HCT116 (cell line): Measurements from ENCODE around the gene SDF4. TPM values are rescaled to one million over a fixed set of nuclear protein-coding genes. Genes with fewer than 3 reads are reported as not detected.

Experiments
- ATAC-seq: fragments of 200-7000 bp; cut with Tn5 transposase; 2 replicates; pipeline ENCODE4 v1.9.1; 2020; ENCODE audit warnings: mild to moderate bottlenecking, moderate library complexity
- BruUV-seq: library from RNA; stranded (reverse); fragments of 400-500 nt; replicated peaks from 2 replicates; lab custom pipeline; 2021; lab: Mats Ljungman, UMichigan
- CTCF ChIA-PET: fragments of 300-600 bp; sonication (Branson Sonifier 250); formaldehyde crosslinking; loops from one replicate; lab custom pipeline; 2021; ENCODE audit warnings: antibody characterized with exemption; lab: Charles Lee
- POLR2A ChIA-PET: fragments of 300-600, 350-600 bp; sonication (Branson Sonifier 250); formaldehyde crosslinking; loops from one replicate; lab custom pipeline; 2021; ENCODE audit warnings: antibody characterized with exemption; lab: Charles Lee
- RAD21 ChIA-PET, 2 experiments: fragments of 300-600 bp; sonication (Branson Sonifier 250); formaldehyde crosslinking; loops; one replicate each; lab custom pipeline; 2023; ENCODE audit warnings: low total read pairs in 2 of 2; ENCODE audit not compliant: uncharacterized antibody in 2 of 2, unreplicated experiment in 2 of 2, low non-redundant PET in 1 of 2; lab: Charles Lee
- DNase-seq: peaks from one replicate; pipeline ENCODE4 v3.0.0-alpha.2; 2010; ENCODE audit warnings: low read depth, low spot score
- H2AFZ ChIP-seq: fragments of 200-600 bp; shearing (Covaris generic), sonication (generic); 2 replicates; pipeline ENCODE4 v1.6.1; 2017; ENCODE audit warnings: low read depth, mixed run types, mixed read lengths, antibody characterized with exemption, low read length; ENCODE audit not compliant: poor library complexity, severe bottlenecking
- H3K27ac ChIP-seq: 2 replicates; pipeline ENCODE4 v1.5.1; 2012; ENCODE audit warnings: low read depth, low read length
- H3K27me3 ChIP-seq: fragments of 200-600 bp; sonication (generic); 2 replicates; pipeline ENCODE4 v1.6.1; 2016; ENCODE audit warnings: mixed run types, low read length, mixed read lengths; ENCODE audit not compliant: insufficient read depth
- H3K36me3 ChIP-seq, 2 experiments: fragments of 200-500 bp in 1 of 2; fragments of 200-600 bp in 1 of 2; sonication (Bioruptor generic) in 1 of 2; sonication (generic) in 1 of 2; 2 replicates each; pipeline versions ENCODE4 v1.5.1 to v1.6.1; 2014 to 2016; ENCODE audit warnings: low read length in 2 of 2, inconsistent platforms in 1 of 2, mixed read lengths in 1 of 2, mixed run types in 1 of 2; ENCODE audit not compliant: insufficient read depth in 2 of 2, control insufficient read depth in 1 of 2
- H3K4me1 ChIP-seq, 2 experiments: fragments of 200-600 bp in 1 of 2; sonication (generic) in 1 of 2; 2 replicates each; pipeline versions ENCODE4 v1.5.1 to v1.6.1; 2012 to 2017; ENCODE audit warnings: low read length in 2 of 2, inconsistent platforms in 1 of 2, mild to moderate bottlenecking in 1 of 2, mixed read lengths in 1 of 2, mixed run types in 1 of 2, moderate library complexity in 1 of 2; ENCODE audit not compliant: insufficient read depth in 2 of 2, control insufficient read depth in 1 of 2
- H3K4me2 ChIP-seq: fragments of 200-600 bp; sonication (generic); 2 replicates; pipeline ENCODE4 v1.6.1; 2017; ENCODE audit warnings: mixed run types, low read length, mixed read lengths
- H3K4me3 ChIP-seq, 2 experiments: fragments of 200-600 bp in 1 of 2; sonication (generic) in 1 of 2; replicated peaks in 1 of 2; 2 replicates each; pipeline ENCODE4 v1.5.1; 2011 to 2016; ENCODE audit warnings: low read length in 2 of 2, control low read depth in 1 of 2, low read depth in 1 of 2, mild to moderate bottlenecking in 1 of 2, mixed read lengths in 1 of 2, mixed run types in 1 of 2
- H3K79me2 ChIP-seq: fragments of 200-600 bp; sonication (generic); 2 replicates; pipeline ENCODE4 v1.6.1; 2017; ENCODE audit warnings: mild to moderate bottlenecking, mixed run types, low read length, moderate library complexity, mixed read lengths; ENCODE audit not compliant: insufficient read depth
- H3K9ac ChIP-seq: fragments of 200-600 bp; sonication (generic); 2 replicates; pipeline ENCODE4 v1.6.1; 2016; ENCODE audit warnings: low read length, mixed read lengths
- H3K9me2 ChIP-seq: fragments of 200-600 bp; sonication (generic), shearing (Covaris generic); 2 replicates; pipeline ENCODE4 v1.6.1; 2017; ENCODE audit warnings: mixed run types, mild to moderate bottlenecking, moderate library complexity; ENCODE audit not compliant: insufficient read depth
- H3K9me3 ChIP-seq, 2 experiments: fragments of 200-500 bp in 1 of 2; fragments of 200-600 bp in 1 of 2; sonication (Bioruptor generic) in 1 of 2; sonication (generic) in 1 of 2; 2 replicates each; pipeline ENCODE4 v1.6.1; 2014 to 2017; ENCODE audit warnings: low read length in 2 of 2, mixed read lengths in 2 of 2, inconsistent platforms in 1 of 2, low read depth in 1 of 2, mild to moderate bottlenecking in 1 of 2, mixed run types in 1 of 2, moderate library complexity in 1 of 2; ENCODE audit not compliant: control insufficient read depth in 1 of 2, insufficient read depth in 1 of 2
- H4K20me1 ChIP-seq: fragments of 200-600 bp; sonication (generic), shearing (Covaris generic); 2 replicates; pipeline ENCODE4 v1.6.1; 2017; ENCODE audit warnings: mixed run types, mild to moderate bottlenecking, moderate library complexity; ENCODE audit not compliant: insufficient read depth
- CBX3 ChIP-seq: IDR thresholded peaks from 2 replicates; pipeline ENCODE4 v1.6.1; 2012; ENCODE audit warnings: low read depth
- CTCF ChIP-seq, 3 experiments: fragments of 200-600 bp in 1 of 3; sonication (generic) in 1 of 3; IDR thresholded peaks in 2 of 3; conservative IDR thresholded peaks in 1 of 3; 2 replicates each; pipeline ENCODE4 v1.5.1; 2012 to 2017; ENCODE audit warnings: low read depth in 2 of 3, low read length in 2 of 3, antibody characterized with exemption in 1 of 3, borderline replicate concordance in 1 of 3, control low read depth in 1 of 3, mild to moderate bottlenecking in 1 of 3, mixed read lengths in 1 of 3, mixed run types in 1 of 3, moderate library complexity in 1 of 3; ENCODE audit not compliant: insufficient read depth in 1 of 3
- EGR1 ChIP-seq: IDR thresholded peaks from 2 replicates; pipeline ENCODE4 v1.6.1; 2012; ENCODE audit warnings: low read depth
- ELF1 ChIP-seq: IDR thresholded peaks from 2 replicates; pipeline ENCODE4 v1.6.1; 2012; ENCODE audit warnings: low read depth, borderline replicate concordance
- EZH2 ChIP-seq: fragments of 200-600 bp; sonication (generic); IDR thresholded peaks from 2 replicates; pipeline ENCODE4 v1.6.1; 2017; ENCODE audit warnings: antibody characterized with exemption, mixed run types
- EZH2phosphoT487 ChIP-seq: fragments of 200-600 bp; IDR thresholded peaks from 2 replicates; pipeline ENCODE4 v1.6.1; 2018; ENCODE audit warnings: antibody characterized with exemption, borderline replicate concordance
- POLR2A ChIP-seq: IDR thresholded peaks from 2 replicates; pipeline ENCODE4 v1.7.0; 2011; ENCODE audit warnings: borderline replicate concordance; ENCODE audit not compliant: insufficient read depth, insufficient read length; ENCODE audit errors: extremely low read depth
- POLR2AphosphoS5 ChIP-seq: IDR thresholded peaks from 2 replicates; pipeline ENCODE4 v1.6.1; 2011; ENCODE audit warnings: mild to moderate bottlenecking, low read depth, low read length, moderate library complexity
- RAD21 ChIP-seq: IDR thresholded peaks from 2 replicates; pipeline ENCODE4 v1.6.1; 2012; ENCODE audit warnings: low read depth, mild to moderate bottlenecking
- REST ChIP-seq: IDR thresholded peaks from 2 replicates; pipeline ENCODE4 v1.6.1; 2012; ENCODE audit warnings: low read depth
- SIN3A ChIP-seq: IDR thresholded peaks from 2 replicates; pipeline ENCODE4 v1.6.1; 2012; ENCODE audit warnings: low read depth
- SP1 ChIP-seq: IDR thresholded peaks from 2 replicates; pipeline ENCODE4 v1.6.1; 2012; ENCODE audit warnings: low read depth
- TCF7L2 ChIP-seq: IDR thresholded peaks from 2 replicates; pipeline ENCODE4 v1.7.0; 2011; ENCODE audit warnings: borderline replicate concordance, inconsistent platforms; ENCODE audit not compliant: insufficient read depth, insufficient read length; ENCODE audit errors: extremely low read depth
- YY1 ChIP-seq: IDR thresholded peaks from 2 replicates; pipeline ENCODE4 v1.6.1; 2011; ENCODE audit warnings: low read length, low read depth, moderate library complexity, mild to moderate bottlenecking; ENCODE audit not compliant: insufficient replicate concordance; ENCODE audit errors: extremely low read depth
- ZFX ChIP-seq: fragments of 450-650 bp; IDR thresholded peaks from 2 replicates; pipeline ENCODE4 v1.6.1; 2017
- ZNF274 ChIP-seq: fragments of 200-500 bp; sonication (Bioruptor generic); IDR thresholded peaks from 2 replicates; pipeline ENCODE4 v1.6.1; 2014; ENCODE audit warnings: mild to moderate bottlenecking, low read depth, low read length, inconsistent platforms
- intact Hi-C: fragments of 100-400 bp; cut with micrococcal nuclease; formaldehyde crosslinking; loops from 2 replicates; pipeline ENCODE4 v1.10.0; 2022
- total RNA-seq: library from RNA; stranded (reverse); gene quantifications from one replicate; pipeline ENCODE4 v1.2.1, GENCODE V29; 2021; ENCODE audit not compliant: unreplicated experiment

Gene SDF4
- total RNA-seq, 1 experiment from 2014 or later, result 133 TPM

GRCh38 chr1:1197188-1197500 lies 34.7 kb downstream of the SDF4 start:
- no TSS peak for BruUV-seq
- CTCF ChIA-PET, result no interaction called here

More at GRCh38 chr1:1197188-1197500, 34.7 kb downstream of the SDF4 start:
- H3K27ac ChIP-seq, result no peak overlapping the region
- H3K4me2 ChIP-seq, result no peak overlapping the region
- H3K9ac ChIP-seq, result no peak overlapping the region
- intact Hi-C loops, result no loop called here
- no peak overlapping the region for H2AFZ ChIP-seq
- POLR2A ChIA-PET, result no interaction called here
- H3K4me3 ChIP-seq, result no peak overlapping the region
- peaks cover 0 to 5% of the 10 kb centered on the region in 2 experiments; a peak in 1 of 4 replicates for H3K4me1 ChIP-seq
- RAD21 ChIA-PET, result no interaction called here
- no peaks in the 10 kb centered on the region for H3K27me3 ChIP-seq
- no peaks in the 10 kb centered on the region for H3K79me2 ChIP-seq
- TF ChIP-seq POLR2A (no peak), POLR2AphosphoS5 (no peak), ZNF274 (no peak), CTCF (IDR thresholded peaks at IDR 0.05 in 2 of 3, conservative IDR thresholded peaks at IDR 0.05 in 1 of 3; ENCODE audit: borderline replicate concordance in 1 of 3, insufficient read depth in 1 of 3, low read depth in 2 of 3, low read length in 2 of 3) (no peak), ZFX (no peak), EZH2 (no peak), TCF7L2 (no peak), ELF1 (no peak), RAD21 (no peak), REST (no peak), SIN3A (no peak), SP1 (no peak), EGR1 (no peak), CBX3 (no peak), YY1 (no peak), EZH2phosphoT487 (no peak)
- H4K20me1 ChIP-seq, result no peaks in the 10 kb centered on the region
- no peak for DNase-seq
- no peaks in the 10 kb centered on the region for H3K36me3 ChIP-seq
- H3K9me2 ChIP-seq, result no peaks in the 10 kb centered on the region
- no peak for ATAC-seq
- H3K9me3 ChIP-seq, result peaks cover 0 to 4% of the 10 kb centered on the region in 2 experiments; a peak in 1 of 4 replicates
